HG02973 (cell line): ENCODE measurements around the gene DPEP1.
"Not testable (repeated sequence)": the region's sequence is repeated elsewhere in the genome, so short reads cannot be mapped to it uniquely, and the experiment has no call there.

ENCODE experiments used
- ATAC-seq: cut with Tn5 transposase; IDR thresholded peaks from one replicate; pipeline ENCODE4 v1.9.1; 2021; ENCODE audit warnings: moderate library complexity; ENCODE audit not compliant: unreplicated experiment

Gene DPEP1

DNA sequence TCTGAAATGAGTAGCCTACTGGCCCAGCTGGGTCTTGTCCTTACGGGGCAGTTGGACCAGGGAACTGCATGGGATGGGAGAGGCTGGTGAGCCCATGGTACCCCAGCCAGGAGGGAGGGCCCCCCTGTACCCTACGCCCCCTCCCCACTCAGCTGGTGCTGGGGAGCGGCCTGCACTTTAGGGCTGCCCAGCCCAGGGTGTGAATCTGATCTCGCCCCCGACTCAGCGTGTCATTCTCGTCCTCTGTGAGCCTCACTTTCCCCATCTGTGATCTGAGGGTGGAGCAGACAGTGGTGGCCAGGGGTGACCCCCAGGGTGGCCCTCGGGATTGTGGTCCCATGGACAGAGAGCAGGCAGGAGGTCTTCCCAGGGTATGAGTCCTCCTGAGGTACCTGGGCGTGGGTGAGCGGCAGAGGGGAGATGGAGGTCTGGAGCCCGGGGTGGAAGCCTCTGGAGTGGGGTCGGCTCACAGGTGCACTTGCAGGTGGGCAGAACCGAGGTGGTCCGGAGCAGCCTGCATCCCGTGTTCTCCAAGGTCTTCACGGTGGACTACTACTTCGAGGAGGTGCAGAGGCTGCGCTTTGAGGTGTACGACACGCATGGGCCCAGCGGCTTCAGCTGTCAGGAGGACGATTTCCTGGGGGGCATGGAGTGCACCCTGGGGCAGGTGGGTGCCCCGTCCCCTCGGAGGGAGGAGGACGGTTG, 36.2 kb upstream of the DPEP1 start:
- no peak for ATAC-seq

DNA sequence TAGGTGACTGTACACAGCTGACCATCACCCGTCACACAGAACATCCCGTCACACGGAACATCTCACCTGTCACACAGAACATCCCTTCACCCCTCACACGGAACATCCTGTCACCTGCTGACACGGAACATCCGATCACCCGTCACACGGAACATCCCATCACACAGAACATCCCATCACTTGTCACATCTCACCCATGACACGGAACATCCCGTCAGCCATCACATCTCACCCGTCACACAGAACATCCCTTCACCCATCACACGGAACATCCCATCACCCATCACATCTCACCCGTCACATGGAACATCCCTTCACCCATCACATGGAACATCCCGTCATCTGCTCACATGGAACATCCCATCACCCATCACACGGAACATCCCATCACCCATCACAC, 34.1 kb upstream of the DPEP1 start:
- ATAC-seq, result no peak

DNA sequence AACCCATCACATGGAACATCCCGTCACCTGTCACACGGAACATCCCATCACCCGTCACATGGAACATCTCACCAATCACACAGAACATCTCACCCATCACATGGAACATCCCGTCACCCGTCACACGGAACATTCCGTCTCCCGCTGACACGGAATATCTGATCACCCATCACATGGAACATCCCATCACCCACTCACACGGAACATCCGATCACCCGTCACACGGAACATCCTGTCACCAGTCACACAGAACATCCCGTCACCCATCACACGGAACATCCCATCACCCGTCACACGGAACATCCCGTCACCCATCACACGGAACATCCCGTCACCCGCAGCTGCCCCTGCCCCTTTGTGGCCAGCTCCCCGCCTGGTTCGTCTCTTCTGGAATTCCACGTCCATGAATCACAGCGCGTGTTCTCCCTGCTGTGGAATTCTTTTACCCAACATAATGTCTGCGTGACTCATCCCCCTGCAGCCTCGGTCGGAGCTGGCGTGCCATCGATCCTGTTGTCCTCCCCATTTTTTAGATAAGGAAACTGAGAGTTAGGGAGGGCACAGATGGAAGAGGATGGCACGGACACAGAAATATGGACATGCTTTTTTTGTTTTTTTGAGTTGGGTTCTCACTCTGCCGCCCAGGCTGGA, 32.3 kb upstream of the DPEP1 start:
- ATAC-seq, result no peak

DNA sequence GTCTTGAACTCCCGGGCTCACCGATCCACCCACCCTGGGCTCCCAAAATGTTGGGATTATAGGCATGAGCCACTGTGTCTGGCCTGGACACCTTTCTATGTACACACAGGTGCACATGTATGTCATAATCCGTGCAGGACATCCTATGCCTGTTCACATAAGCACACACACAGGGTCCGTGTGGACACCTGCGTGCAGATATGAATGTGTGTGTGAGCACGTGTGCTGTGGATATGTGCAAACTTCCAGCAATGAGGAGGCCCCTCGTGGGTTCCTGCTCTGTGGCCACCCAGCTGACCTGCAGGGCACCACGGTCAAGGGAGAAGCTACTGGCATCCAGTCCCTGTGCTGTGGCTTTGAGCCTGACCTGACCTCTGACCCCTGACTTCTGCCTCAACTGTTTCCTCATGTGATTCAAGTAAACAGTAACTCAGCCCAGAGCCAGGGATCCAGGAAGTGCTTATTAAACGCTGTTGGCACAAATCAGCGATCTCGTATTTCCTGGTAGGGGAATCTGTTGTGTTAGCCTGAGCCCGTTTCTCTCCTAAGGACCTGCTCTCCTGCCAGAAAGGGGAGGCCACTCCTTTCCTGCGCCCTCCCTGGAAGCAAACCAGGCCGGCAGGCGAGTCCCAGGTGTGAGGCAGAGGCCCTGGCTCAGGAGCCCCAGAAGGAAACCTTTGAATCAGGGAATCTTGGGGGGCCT, 31.4 kb upstream of the DPEP1 start:
- ATAC-seq, result no peak

DNA sequence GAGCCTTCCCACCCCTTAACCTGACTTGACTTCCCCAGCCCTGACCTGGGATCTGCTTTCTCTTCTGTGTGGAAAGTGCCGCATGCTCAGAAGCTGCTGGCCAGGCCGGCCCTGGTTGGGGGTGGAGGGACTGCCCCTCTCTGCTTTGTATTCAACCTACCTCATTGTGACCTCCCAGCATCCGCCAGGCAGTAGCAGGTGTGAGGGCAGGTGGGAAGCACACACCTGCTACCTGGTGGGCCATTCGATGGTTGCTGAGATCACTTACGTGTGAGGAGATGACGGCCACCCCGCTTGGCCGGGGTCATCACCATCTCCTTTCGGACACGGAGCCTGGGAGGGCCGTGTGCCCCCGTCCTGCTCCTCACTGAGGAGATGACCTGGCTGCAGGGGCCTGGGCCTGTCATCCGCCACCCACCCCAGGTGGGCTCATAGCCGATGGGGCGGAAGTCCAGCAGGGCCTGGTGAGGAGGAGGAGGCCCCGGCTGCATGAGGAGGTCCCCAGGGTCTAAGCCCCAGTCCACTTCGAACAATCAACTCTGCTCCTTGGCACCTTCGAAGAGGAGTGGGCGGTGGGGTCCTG, 30.7 kb upstream of the DPEP1 start:
- ATAC-seq, result no peak

DNA sequence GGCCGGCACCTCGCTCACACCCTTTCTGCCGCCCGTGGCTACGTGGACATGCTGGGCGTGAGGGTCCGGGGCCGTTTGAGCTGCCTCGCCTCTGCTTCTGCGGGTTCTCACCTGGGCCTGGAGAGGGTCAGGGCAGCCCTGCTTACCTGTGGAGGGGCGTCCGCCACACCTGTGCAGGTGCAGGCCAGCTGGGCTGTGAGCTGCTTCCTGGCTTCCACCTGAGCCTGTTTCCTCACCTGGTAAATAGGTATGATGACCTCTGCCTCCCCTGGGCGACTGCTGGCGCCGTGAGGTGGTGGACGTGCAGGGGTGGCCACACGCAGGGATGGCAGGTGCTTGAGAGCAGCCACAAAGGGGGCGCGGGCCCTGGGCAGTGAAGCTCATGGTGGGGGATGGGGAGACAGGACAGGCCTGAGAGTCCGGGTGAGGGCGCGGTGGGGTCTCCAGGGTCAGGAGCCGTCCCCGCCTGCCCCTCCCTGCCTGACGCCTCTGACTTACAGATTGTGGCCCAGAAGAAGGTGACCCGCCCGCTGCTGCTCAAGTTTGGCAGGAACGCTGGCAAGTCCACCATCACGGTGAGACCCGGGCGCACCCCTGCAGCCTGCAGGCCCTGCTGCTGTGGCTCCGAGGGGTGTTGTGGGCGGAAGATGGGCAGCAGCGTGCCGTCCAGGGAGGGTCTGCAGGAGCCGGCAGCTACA, 30.1 kb upstream of the DPEP1 start:
- no peak for ATAC-seq

DNA sequence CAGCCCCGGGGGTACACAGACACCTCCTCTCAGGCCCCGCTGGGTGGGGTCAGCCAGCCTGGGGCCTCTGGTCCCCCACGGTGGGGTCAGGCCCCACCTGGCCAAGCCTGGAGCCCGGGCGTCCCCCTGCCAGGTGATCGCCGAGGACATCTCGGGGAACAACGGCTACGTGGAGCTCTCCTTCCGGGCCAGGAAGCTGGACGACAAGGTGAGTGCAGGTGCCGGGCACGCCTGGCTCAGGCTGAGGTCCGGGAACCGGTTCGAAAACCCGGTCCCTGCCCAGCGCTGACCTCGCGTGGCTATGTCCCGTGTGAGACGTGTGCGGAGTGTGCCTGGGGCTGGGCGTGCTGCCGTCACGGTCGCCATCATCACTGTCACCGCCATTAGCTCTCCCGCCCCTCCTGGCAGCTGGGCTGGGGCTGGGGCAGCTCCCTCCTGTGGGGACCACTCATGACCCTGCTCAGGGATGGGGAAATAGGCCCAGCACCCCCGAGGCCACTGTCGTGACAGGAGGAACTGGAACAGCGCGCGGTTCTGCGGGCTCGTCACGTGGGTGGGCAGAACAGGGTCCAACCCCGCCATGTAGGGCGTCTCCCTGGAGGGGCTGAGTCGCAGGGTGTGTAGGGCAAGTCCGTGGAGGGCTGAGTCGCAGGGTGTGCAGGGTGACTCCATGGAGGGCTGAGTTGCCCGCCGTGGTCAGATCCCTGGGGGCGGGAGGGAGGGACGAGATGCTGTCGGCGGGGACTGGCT, 29.4 kb upstream of the DPEP1 start:
- ATAC-seq, result no peak

DNA sequence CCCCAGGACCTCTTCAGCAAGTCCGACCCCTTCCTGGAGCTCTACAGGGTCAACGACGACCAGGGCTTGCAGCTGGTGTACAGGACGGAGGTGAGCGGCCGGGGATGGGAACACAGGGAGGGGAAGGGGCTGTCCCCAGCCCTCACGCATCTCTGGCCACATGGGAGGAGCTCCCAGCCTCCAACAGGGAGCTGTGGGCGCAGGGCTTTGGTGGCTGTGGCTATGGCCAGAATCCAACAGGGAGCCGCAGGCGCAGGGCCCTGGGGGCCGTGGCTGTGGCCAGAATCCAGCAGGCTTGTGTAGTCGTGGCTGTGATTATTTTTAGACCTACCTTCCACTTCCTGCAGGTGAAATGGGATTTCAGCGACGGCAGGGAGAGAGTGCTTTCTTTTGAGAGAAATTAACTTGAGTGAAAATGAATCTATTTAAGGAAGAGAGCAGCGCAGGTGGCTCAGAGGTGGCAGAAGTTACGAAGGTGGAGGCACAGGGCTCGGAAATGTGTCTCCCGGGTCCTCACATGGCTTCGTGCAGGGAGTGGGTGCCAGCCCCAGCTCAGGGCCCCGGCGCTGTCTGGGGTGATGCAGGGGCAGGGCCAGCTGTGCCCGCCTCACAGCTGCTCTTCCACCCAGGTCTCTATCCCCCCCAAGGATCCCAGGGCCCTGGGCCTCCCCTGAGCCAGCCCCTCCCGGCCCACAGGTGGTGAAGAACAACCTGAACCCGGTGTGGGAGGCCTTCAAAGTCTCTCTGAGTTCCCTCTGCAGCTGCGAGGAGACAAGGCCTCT, 28.5 kb upstream of the DPEP1 start:
- no peak for ATAC-seq

DNA sequence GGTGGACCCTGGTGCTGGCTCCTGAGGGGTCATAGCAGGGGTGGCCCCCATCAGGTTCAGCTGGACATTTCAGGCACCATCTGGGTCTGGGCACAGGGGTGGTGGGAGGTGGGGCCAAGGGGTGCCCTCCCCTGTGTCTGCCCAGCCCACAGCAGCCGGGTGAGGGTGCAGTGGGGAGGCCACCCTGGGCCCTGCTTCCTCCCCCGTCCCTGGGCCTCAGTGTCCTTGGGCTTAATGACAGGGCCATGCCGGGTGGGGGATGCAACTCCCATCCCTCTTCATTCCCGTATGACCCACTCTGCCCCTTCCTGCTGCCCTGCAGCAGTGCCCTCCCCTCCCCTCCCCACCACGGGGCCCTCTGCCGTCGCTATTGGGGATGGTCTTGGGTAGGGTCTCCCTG, 27.2 kb upstream of the DPEP1 start:
- ATAC-seq, result no peak

DNA sequence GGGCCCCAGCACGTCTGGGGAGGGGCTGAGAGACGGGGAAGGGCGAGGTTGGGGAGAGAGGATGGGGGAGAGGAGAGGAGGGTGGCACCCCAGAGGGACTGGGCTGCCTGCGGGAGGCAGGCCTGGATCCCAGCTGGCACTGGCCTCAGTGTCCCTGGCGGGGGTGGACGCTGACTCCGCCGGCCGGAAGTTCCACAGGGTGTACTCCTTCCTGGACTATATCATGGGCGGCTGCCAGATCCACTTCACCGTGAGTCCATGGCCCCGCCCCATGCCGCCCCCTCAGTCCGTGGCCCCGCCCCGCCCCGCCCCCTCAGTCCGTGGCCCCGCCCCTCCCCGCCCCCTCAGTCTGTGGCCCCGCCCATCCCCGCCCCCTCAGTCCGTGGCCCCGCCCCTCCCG, 26.6 kb upstream of the DPEP1 start:
- no peak for ATAC-seq

DNA sequence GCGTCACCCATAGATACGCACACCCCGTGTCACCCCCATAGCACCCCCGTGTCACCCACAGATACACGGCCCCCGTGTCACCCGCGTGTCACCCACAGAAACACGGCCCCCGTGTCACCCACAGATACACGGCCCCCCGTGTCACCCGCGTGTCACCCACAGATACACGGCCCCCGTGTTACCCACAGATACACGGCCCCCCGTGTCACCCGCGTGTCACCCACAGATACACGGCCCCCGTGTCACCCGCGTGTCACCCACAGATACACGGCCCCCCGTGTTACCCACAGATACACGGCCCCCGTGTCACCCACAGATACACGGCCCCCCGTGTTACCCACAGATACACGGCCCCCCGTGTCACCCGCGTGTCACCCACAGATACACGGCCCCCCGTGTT, 25.8 kb upstream of the DPEP1 start:
- not testable (repeated sequence) for ATAC-seq

DNA sequence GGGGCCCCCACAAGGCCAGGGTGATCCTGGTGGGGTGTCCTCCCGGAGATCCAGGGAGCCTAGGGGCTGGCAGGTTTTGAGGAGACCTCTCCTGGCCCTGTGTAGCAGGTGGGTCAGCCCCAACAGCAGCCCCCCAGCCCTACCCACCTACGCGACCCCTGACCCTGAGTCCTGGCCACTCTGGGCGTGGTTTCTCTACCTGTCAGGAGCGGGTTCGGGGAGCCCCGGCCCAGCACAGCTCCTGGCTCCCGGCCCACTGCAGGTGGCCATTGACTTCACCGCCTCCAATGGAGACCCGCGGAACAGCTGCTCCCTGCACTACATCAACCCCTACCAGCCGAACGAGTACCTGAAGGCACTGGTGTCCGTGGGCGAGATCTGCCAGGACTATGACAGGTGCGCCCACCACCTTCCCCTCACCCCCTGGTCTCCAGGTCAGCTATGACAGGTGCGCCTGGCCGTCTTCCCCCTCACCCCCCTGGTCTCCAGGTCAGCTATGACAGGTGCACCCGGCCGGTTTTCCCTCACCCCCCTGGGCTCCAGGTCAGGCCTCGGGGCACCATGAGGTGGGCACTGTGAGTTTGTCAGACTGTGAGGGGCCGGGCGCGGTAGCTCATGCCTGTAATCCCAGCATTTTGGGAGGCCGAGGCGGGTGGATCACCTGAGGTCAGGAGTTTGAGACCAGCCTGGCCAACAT, 24.9 kb upstream of the DPEP1 start:
- no peak for ATAC-seq

DNA sequence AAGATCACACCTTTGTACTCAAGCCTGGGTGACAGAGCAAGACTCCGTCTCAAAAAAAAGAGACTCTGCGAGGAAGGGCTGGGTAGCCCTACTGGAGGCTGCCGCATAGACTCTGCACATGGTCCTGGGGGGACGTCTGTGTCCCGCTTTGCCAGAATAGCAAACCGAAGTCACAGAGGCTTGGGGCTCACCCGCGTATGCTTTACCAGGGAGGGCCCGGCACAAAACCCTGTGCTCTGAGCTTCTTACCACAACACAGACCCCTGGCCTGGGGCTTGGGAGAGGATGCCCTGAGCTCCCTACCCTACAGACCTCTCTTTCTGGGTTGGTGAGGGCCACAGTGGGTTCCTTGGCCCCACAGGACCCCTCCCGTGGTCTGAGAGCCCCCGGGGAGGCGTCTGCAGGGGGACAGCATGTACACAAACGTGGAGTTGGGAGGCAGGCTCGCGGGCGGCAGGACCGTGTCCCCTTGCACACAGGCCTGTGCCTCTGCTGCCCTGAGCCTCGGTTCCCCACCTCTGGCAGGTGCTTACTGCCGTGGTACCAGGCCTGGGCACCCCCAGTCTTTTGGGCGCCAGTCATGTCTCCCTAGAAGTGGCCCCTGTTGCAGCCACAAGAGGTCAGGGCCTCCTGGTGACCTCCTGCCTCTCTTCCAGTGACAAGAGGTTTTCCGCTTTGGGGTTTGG, 24.1 kb upstream of the DPEP1 start:
- no peak for ATAC-seq

DNA sequence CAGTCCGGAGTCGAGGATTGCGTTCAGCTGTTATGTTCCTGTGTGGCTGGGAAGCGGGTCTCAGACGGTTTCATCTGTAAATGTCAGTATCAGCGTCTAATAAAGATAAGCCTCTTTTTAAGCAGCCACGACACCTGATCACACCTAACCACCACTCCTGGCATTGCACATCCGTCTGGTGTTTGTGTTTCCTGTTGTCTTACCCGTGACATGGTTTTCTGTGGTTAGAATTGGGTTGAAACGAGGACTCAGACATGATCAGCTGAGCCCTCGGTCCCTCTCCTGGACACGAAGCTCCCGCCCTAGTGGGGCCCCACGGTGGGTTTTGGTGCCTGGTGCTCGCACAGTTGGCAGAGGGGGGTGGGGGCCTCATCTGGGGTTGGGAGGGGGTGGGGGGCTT, 19.6 kb upstream of the DPEP1 start:
- ATAC-seq, result no peak

DNA sequence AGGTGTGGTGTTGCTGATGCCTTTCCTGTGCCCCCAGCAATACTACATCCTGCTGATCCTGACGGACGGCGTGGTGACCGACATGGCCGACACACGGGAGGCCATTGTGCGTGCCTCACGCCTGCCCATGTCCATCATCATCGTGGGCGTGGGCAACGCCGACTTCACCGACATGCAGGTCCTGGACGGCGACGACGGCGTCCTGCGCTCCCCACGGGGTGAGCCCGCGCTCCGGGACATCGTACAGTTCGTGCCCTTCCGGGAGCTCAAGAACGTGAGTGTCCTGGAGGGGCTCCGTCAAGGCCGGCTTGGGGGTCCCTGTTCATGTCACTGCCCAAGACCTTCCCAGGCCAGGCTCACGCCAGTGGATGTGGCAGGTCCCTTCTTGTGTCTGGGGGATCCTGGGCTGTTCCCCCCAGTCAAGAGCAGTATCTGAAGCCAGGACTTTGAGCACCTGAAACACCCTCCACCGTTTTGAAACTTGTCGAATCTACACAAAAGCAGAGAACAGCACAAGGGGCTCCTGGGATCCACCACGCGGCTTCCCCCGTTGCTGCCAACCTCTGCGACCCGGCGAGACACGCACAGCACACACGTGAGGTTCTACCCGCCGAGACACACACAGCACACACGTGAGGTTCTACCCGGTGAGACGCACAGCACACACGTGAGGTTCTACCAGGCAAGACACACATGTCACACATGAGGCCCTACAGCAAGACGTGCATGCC, 17.9 kb upstream of the DPEP1 start:
- no peak for ATAC-seq

DNA sequence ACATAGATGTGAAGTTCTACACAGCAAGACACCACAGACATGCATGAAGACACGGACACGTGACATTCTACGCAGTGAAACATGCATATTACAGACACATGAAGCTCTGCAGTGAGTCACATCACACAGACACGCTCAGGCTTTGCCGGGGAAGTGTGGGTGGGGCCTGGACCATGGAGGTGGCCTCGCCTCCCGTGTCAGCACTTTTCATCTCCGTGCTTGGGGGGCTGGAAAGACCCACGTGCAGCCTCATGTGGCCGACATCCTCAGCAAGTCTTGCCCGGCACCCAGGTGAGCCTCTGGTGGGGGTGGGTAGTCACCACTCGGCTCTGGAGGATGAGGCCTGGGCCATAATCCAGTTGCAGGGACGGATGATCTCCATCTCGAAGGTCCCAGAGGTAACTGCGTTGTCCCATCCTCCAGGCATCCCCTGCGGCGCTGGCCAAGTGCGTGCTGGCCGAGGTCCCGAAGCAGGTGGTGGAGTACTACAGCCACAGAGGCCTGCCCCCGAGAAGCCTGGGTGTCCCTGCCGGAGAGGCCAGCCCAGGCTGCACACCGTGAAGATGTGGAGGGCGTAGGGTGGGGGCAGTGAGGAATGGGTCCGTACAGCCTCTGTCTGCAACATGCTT, 17.3 kb upstream of the DPEP1 start:
- no peak for ATAC-seq

DNA sequence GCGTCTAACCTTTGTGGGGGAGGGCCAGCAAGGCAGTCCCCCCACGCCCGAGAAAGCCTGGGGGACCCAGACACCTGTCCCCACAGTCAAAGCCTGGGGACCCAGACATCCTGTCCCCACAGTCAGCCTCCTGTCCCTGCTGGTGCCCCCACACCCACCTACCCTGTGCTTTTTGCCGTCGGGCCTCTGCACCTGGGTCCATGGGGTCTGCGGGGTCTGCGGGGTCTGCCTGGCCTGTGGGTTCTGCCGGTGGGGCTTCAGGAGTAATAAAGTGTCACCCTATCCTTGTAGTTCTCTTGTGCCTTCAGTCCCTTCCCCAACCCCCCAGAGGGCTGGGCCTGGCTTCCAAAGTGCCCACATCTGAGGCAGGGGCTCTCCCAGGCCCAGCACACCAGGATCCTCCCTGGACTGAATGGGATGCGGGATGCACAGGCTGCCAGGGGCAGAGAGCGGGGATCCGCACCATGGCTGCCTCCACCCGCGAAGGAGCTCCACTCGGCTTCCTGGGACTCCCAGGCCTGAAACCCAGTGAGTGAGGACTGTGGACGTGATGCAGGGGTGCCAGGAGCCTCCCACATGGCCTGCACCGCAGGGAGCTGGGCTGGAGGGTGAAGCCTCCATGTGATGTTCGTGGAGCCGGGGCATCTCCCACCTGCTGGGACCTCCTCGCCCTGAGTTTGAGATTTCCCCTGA, 16.3 kb upstream of the DPEP1 start:
- ATAC-seq, result no peak
